ENCODE measurements around the gene AKIP1.

Gene AKIP1

DNA sequence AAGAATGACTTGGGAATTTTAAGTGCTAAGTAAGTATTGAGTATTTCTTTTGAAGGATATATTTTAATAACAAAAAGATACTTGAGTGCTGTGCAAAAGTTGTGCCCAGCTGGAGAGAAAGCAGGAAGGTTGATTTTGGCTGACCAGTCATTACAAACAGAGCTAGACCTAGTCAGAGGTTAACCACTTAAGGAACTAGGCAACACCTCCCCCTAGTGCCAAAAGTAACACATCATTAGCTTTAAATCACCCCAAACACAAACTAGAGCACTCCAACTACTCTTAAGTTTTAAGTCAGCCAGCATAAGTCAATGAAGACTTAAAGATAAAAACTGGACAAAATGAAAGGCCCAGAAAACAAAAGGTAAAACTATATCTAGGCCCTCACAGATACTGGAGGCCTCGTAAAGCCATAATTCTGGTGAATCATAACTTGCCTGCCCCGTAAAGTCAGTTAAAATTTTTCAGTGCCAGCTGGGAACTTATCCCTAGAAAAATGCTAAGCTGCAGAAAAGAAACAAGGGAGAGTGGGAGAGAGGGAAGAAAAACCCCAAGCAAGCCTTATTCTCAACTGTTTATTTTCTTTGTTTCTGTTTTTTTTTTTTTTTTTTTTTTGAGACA is 48.7 kb downstream of the AKIP1 start:
- TF ChIP-seq, protein P1, sequence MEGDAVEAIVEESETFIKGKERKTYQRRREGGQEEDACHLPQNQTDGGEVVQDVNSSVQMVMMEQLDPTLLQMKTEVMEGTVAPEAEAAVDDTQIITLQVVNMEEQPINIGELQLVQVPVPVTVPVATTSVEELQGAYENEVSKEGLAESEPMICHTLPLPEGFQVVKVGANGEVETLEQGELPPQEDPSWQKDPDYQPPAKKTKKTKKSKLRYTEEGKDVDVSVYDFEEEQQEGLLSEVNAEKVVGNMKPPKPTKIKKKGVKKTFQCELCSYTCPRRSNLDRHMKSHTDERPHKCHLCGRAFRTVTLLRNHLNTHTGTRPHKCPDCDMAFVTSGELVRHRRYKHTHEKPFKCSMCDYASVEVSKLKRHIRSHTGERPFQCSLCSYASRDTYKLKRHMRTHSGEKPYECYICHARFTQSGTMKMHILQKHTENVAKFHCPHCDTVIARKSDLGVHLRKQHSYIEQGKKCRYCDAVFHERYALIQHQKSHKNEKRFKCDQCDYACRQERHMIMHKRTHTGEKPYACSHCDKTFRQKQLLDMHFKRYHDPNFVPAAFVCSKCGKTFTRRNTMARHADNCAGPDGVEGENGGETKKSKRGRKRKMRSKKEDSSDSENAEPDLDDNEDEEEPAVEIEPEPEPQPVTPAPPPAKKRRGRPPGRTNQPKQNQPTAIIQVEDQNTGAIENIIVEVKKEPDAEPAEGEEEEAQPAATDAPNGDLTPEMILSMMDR (IDR thresholded peaks at IDR 0.05): peak; percentile 49
- Histone ChIP-seq H3K9me3 (ENCODE audit: control insufficient read depth, low read length) (no peaks in the 10 kb centered on the region), H3K27ac (no peak overlapping the region), H3K79me2 (peaks cover 13% of the 10 kb centered on the region), H3K4me1 (no peaks in the 10 kb centered on the region), H3K4me2 (ENCODE audit: low read length) (no peak overlapping the region), H3K27me3 (ENCODE audit: control insufficient read depth, insufficient read depth, low read length) (no peaks in the 10 kb centered on the region), H3K36me3 (ENCODE audit: control insufficient read depth, insufficient read depth, low read length) (no peaks in the 10 kb centered on the region), H2AFZ (no peak overlapping the region), H3K9ac (no peak overlapping the region), H3K4me3 (ENCODE audit: low read depth, low read length) (no peak overlapping the region)

DNA sequence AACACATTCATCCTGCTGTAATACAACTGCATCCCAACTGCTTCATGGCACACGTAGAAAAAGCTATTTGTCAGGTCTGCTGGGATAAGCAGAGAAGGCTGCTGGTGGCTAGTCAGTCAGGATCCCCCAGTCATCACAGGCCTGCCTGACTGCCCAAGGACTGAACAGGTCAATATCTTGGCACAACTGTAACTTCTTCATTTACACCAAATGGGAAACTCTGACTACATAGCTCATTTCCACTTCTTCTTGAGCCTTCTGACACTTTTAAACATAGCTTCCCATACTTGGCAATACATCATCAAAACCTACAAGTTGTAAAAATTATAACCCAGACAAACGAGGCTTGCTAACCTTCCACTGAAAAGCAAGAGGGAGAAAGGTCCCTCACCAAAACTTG is 50.4 kb downstream of the AKIP1 start:
- H3K4me3 ChIP-seq (ENCODE audit: low read depth, low read length): no peak overlapping the region
- no peaks in the 10 kb centered on the region for H3K4me1 ChIP-seq
- no peaks in the 10 kb centered on the region for H3K36me3 ChIP-seq (ENCODE audit: control insufficient read depth, insufficient read depth, low read length)
- H3K27ac ChIP-seq: no peak overlapping the region
- TF ChIP-seq, protein P1 (IDR thresholded peaks at IDR 0.05): no peak
- no peak overlapping the region for H3K4me2 ChIP-seq (ENCODE audit: low read length)
- no peaks in the 10 kb centered on the region for H3K27me3 ChIP-seq (ENCODE audit: control insufficient read depth, insufficient read depth, low read length)
- peaks cover 13% of the 10 kb centered on the region for H3K79me2 ChIP-seq
- no peaks in the 10 kb centered on the region for H3K9me3 ChIP-seq (ENCODE audit: control insufficient read depth, low read length)
- H2AFZ ChIP-seq: no peak overlapping the region
- no peak overlapping the region for H3K9ac ChIP-seq

DNA sequence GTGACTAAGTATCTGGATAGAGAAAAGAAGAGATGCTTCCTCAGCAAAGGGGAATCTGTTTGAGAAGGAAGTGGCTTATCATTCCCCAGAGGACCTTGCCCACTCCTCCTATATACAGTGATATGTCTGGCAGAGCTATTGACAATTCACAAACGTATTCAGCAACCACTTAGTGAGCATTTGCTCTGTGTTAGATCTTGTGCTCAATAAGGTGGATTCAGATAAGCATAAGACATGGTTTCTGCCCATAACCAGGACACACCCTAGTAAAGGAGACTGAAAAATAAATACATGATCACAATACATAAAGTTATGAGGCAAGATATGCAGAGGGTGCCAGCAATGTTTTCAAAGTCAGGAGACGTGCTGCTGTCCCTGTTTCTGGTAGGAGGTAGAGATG is 51.9 kb downstream of the AKIP1 start:
- Histone ChIP-seq H3K27me3 (ENCODE audit: control insufficient read depth, insufficient read depth, low read length) (no peaks in the 10 kb centered on the region), H3K9ac (no peak overlapping the region), H3K27ac (no peak overlapping the region), H3K79me2 (peaks cover 10% of the 10 kb centered on the region), H3K36me3 (ENCODE audit: control insufficient read depth, insufficient read depth, low read length) (no peaks in the 10 kb centered on the region), H3K9me3 (ENCODE audit: control insufficient read depth, low read length) (no peaks in the 10 kb centered on the region), H3K4me3 (ENCODE audit: low read depth, low read length) (peak overlapping the region; percentile 11), H3K4me2 (ENCODE audit: low read length) (peak overlapping the region; percentile 74), H3K4me1 (no peaks in the 10 kb centered on the region), H2AFZ (no peak overlapping the region)
- TF ChIP-seq, protein P1 (IDR thresholded peaks at IDR 0.05): no peak

DNA sequence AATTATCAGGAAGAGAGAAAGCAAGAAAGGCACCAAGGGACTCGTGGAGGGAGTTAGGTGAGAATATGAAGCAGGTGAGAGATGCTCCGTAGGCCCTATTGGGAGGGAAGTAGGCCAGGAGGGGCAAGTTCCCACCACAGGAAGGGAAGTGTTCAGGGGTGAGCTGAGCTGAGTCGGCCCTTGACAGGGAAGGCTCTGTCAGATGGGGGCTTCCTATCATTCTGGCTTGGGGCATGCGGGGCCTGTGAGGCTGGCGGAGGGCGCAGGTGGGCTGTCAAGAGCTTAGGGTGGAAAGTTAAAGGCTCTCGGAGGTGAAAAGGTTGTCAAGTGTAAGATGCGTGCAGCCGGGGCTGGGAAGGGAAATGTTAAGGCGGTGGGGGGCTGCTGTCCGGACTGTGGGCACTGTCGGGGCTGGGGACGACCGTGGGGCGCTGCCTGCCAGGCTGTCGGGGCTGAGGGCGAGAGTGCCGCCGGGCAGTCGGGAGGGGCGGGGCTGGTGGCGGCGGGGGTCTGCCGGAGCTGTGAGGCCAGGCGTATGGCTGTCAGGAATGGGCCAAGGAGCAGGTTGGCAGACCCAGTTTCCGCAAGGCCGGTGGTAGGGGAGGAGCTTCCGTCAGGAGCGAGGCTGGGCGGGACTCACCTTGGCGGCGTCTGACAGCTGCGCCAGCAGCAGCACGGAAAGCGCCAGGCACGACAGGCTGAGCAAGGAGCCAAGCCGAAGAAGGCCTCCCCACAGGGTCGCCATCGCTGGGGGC is 52.8 kb downstream of the AKIP1 start:
- Histone ChIP-seq H3K27ac (peak overlapping the region; percentile 95), H3K79me2 (peaks cover 10% of the 10 kb centered on the region), H3K9ac (peak overlapping the region; percentile 42), H3K4me1 (no peaks in the 10 kb centered on the region), H2AFZ (peak overlapping the region; percentile 91), H3K4me2 (ENCODE audit: low read length) (peak overlapping the region; percentile 74), H3K36me3 (ENCODE audit: control insufficient read depth, insufficient read depth, low read length) (no peaks in the 10 kb centered on the region), H3K27me3 (ENCODE audit: control insufficient read depth, insufficient read depth, low read length) (no peaks in the 10 kb centered on the region), H3K4me3 (ENCODE audit: low read depth, low read length) (peak overlapping the region; percentile 75), H3K9me3 (ENCODE audit: control insufficient read depth, low read length) (no peaks in the 10 kb centered on the region)
- TF ChIP-seq, protein P1 (IDR thresholded peaks at IDR 0.05): no peak
